HG02571 (cell line): Measurements from ENCODE around the gene GALNT8.
"Not testable (repeated sequence)": the region's sequence is repeated elsewhere in the genome, so short reads cannot be mapped to it uniquely, and the experiment has no call there.

Experiments
- ATAC-seq: cut with Tn5 transposase; IDR thresholded peaks from one replicate; pipeline ENCODE4 v1.9.1; 2021; ENCODE audit warnings: mild to moderate bottlenecking, moderate library complexity; ENCODE audit not compliant: unreplicated experiment

The GALNT8 gene

GRCh38 chr12:4719821-4720636 lies at the start of gene GALNT8:
Gene GALNT8 (plus strand): TSS chr12:4720400. CDS start chr12:4720678, 278 bp downstream.
- no peak for ATAC-seq

GRCh38 chr12:4679711-4680110 lies 40.5 kb upstream of the GALNT8 start:
- no peak for ATAC-seq

- no peak for ATAC-seq
Measured at GRCh38 chr12:4681732-4682131, 38.5 kb upstream of the GALNT8 start.

- no peak for ATAC-seq
Measured at GRCh38 chr12:4685317-4685716, 34.9 kb upstream of the GALNT8 start.

GRCh38 chr12:4690760-4691159 lies 29.4 kb upstream of the GALNT8 start:
- ATAC-seq, result no peak

GRCh38 chr12:4700621-4701026 lies 19.6 kb upstream of the GALNT8 start:
- ATAC-seq, result no peak

GRCh38 chr12:4701395-4702190 lies 18.6 kb upstream of the GALNT8 start:
- ATAC-seq, result no peak

GRCh38 chr12:4703676-4704075 lies 16.5 kb upstream of the GALNT8 start:
- ATAC-seq, result no peak

- no peak for ATAC-seq
Measured at GRCh38 chr12:4705824-4706223, 14.4 kb upstream of the GALNT8 start.

- no peak for ATAC-seq
Measured at GRCh38 chr12:4707306-4707705, 12.9 kb upstream of the GALNT8 start.

GRCh38 chr12:4710113-4710512 lies 10.1 kb upstream of the GALNT8 start:
- no peak for ATAC-seq

GRCh38 chr12:4714879-4715278 lies 5.3 kb upstream of the GALNT8 start:
- no peak for ATAC-seq

GRCh38 chr12:4717806-4718205 lies 2.4 kb upstream of the GALNT8 start:
- ATAC-seq, result no peak

- ATAC-seq, result no peak
Measured at GRCh38 chr12:4720637-4720995, 416 bp downstream of the GALNT8 start.

- not testable (repeated sequence) for ATAC-seq
Measured at GRCh38 chr12:4721587-4721986, 1.4 kb downstream of the GALNT8 start.

GRCh38 chr12:4723226-4723625 lies 3.0 kb downstream of the GALNT8 start:
- no peak for ATAC-seq

GRCh38 chr12:4725057-4725456 lies 4.9 kb downstream of the GALNT8 start:
- no peak for ATAC-seq

GRCh38 chr12:4734625-4735340 lies 14.6 kb downstream of the GALNT8 start:
- ATAC-seq, result no peak

GRCh38 chr12:4736091-4736490 lies 15.9 kb downstream of the GALNT8 start:
- ATAC-seq, result no peak

GRCh38 chr12:4738541-4738940 lies 18.3 kb downstream of the GALNT8 start:
- no peak for ATAC-seq

- no peak for ATAC-seq
Measured at GRCh38 chr12:4742416-4742970, 22.3 kb downstream of the GALNT8 start.
